ENCODE measurements around the gene HOXA11.

GRCh38 chr7:27144781-27145164, 40.3 kb downstream of the HOXA11 start:
- TF ChIP-seq CTCF (IDR thresholded peaks at IDR 0.05) (no peak), POLR2A (IDR thresholded peaks at IDR 0.05) (no peak)

Measured in heart left ventricle (tissue), 13 donors.